Duodenal mucosa (tissue), 2 donors: ENCODE measurements around the gene ZNF492.

Experiments used
- H3K27ac ChIP-seq: one replicate; pipeline ENCODE4 v1.7.0; 2013; ENCODE audit warnings: low read depth, low read length
- H3K27me3 ChIP-seq, 2 donors: one replicate each; pipeline ENCODE4 v1.7.0; 2013; ENCODE audit warnings: low read length in 2 of 2, control low read depth in 1 of 2; ENCODE audit not compliant: insufficient read depth in 2 of 2, control insufficient read depth in 1 of 2
- H3K36me3 ChIP-seq, 2 donors: one replicate each; pipeline ENCODE4 v1.7.0; 2013; ENCODE audit warnings: low read length in 2 of 2, control low read depth in 1 of 2; ENCODE audit not compliant: insufficient read depth in 2 of 2, control insufficient read depth in 1 of 2
- H3K4me1 ChIP-seq, 2 donors: one replicate each; pipeline ENCODE4 v1.7.0; 2013; ENCODE audit warnings: low read length in 2 of 2, control low read depth in 1 of 2; ENCODE audit not compliant: insufficient read depth in 2 of 2, control insufficient read depth in 1 of 2
- H3K4me3 ChIP-seq, 2 donors: one replicate each; pipeline ENCODE4 v1.7.0; 2013; ENCODE audit warnings: low read length in 2 of 2, low read depth in 1 of 2
- H3K9ac ChIP-seq, 2 donors: one replicate each; pipeline ENCODE4 v1.7.0; 2013; ENCODE audit warnings: low read length in 2 of 2, low read depth in 1 of 2
- H3K9me3 ChIP-seq, 2 donors: one replicate each; pipeline ENCODE4 v1.7.0; 2013; ENCODE audit warnings: low read length in 2 of 2, control low read depth in 1 of 2; ENCODE audit not compliant: control insufficient read depth in 1 of 2

ZNF492 gene

DNA sequence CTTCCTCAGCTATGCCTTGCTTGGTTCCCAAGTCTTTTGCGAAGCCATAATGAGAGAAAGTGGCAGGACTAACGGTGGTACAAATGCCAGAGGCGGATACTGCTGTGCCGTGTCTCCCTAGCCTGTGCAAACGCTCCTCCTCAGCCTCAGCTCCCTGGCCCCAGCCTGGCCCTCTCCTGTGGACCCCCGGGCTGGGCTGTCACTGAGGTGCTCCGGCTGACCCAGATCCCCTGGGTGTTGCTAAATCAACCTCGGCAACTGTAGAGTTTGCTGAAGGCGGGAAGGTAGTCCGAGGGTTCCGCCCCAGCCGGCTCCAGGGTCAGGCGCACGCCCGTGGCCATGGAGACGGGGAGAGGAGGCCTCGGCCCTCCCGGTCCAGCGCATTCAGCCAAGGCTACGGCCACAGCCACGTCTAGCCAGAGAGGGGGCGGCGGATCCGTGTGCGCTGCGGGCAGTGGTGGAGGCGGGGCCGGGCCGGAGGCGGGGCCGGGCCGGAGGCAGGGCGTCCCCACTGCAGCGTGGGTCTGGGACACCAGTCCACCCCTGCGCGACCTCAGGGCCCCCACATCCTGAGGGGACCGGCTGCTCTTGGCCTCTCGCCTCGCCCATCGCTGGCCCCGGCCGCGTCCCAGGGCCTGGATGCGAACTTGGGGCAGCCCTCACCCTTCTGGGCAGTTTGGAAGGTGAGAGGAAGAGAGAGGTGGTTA lies 16.4 kb upstream of the ZNF492 start:
- H3K27me3 ChIP-seq = no peaks in the 10 kb centered on the region
- no peak overlapping the region for H3K9ac ChIP-seq
- no peak overlapping the region for H3K4me3 ChIP-seq
- no peak overlapping the region for H3K27ac ChIP-seq
- peaks cover 16 to 18% of the 10 kb centered on the region in 2 donors for H3K9me3 ChIP-seq
- H3K4me1 ChIP-seq = no peaks in the 10 kb centered on the region
- no peaks in the 10 kb centered on the region for H3K36me3 ChIP-seq

DNA sequence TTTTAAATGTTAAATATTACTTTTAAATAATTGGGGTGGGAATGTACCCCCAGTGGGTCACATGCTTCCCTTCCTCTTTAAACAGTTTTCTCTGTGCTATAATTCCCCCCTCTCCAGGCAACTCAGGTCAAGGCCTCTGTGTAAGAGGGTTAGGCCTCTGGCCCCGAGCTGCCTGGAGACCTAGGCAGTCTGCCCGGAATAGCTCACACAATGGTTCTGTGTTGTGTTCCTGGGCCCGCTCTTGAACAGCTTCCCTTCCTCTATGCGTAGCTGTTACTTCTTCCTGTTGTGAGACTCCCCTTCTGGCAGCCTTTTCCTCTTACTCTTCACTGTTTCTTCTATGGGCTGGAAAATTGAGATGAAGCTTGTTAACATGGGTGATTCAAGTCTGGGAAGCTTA lies 14.8 kb upstream of the ZNF492 start:
- Histone ChIP-seq H3K9ac (no peak overlapping the region), H3K27ac (no peak overlapping the region), H3K27me3 (no peaks in the 10 kb centered on the region), H3K4me1 (no peaks in the 10 kb centered on the region), H3K9me3 (peaks cover 17 to 18% of the 10 kb centered on the region in 2 donors), H3K4me3 (no peak overlapping the region), H3K36me3 (no peaks in the 10 kb centered on the region)

DNA sequence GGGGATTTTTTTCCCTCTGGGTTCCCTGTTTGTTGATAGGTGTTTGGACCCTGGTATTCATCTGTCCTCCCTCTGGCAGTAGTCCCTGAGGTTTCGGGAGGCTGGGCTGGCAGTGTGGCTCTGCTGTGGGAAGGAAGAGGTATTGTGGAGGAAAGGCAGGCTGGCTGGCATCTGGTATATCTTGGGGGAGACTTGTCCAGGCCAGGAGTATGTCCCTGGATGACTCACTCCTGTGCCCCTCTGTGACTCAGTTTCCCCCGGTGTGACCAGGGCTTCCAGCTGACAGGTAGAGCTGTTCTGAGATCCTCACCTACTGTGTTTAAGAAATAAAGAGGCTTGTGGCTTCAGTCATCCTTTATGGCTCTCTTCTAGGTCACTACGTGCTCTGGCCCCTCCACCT lies 14.2 kb upstream of the ZNF492 start:
- H3K9me3 ChIP-seq = peaks cover 18 to 22% of the 10 kb centered on the region in 2 donors
- H3K27me3 ChIP-seq = no peaks in the 10 kb centered on the region
- no peak overlapping the region for H3K9ac ChIP-seq
- H3K27ac ChIP-seq = no peak overlapping the region
- no peaks in the 10 kb centered on the region for H3K4me1 ChIP-seq
- no peak overlapping the region for H3K4me3 ChIP-seq
- no peaks in the 10 kb centered on the region for H3K36me3 ChIP-seq

DNA sequence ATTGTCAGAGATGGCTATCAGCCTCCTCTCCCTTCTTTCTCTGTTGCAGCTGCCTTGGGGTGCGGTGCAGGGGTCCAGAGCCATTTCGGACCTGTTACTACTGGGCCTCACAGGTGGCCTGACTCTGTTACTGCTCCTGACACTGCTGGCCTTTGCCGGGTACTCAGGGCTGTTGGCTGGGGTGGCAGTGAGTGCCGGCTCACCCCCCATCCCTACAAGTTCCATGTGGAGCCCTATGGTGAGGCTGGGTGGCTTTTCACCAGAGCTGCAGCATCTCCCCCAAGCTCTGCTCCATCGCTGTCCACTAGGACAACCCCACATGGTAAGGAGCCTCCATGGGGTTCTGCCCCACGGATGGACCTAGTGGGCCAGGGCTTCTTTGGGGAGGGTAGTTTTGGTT lies 13.7 kb upstream of the ZNF492 start:
- H3K27ac ChIP-seq = no peak overlapping the region
- peaks cover 19 to 23% of the 10 kb centered on the region in 2 donors for H3K9me3 ChIP-seq
- no peaks in the 10 kb centered on the region for H3K27me3 ChIP-seq
- H3K36me3 ChIP-seq = no peaks in the 10 kb centered on the region
- no peaks in the 10 kb centered on the region for H3K4me1 ChIP-seq
- H3K4me3 ChIP-seq = no peak overlapping the region
- H3K9ac ChIP-seq = no peak overlapping the region

DNA sequence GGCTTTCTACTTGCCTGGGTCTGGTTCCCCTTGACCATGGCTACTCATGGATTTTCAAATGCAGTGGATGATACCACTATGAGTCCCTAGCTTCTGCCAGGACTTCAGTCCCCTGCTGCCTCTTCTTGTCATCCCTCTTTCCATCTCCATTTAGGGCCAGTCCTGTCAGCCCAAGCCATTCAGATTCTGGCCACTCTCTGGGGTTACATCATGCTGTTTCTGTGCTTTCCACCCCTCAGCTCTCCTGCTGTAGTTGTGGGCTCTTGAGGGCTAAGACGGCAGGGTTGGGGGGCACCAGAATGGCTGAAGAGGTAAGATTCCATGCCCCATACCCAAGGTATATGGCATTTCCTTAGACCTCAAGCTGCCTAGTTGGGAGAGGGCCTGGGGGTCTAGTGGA lies 13.2 kb upstream of the ZNF492 start:
- Histone ChIP-seq H3K27me3 (no peaks in the 10 kb centered on the region), H3K4me3 (no peak overlapping the region), H3K27ac (no peak overlapping the region), H3K4me1 (no peaks in the 10 kb centered on the region), H3K9ac (no peak overlapping the region), H3K9me3 (peaks cover 23% of the 10 kb centered on the region in 2 donors), H3K36me3 (no peaks in the 10 kb centered on the region)

DNA sequence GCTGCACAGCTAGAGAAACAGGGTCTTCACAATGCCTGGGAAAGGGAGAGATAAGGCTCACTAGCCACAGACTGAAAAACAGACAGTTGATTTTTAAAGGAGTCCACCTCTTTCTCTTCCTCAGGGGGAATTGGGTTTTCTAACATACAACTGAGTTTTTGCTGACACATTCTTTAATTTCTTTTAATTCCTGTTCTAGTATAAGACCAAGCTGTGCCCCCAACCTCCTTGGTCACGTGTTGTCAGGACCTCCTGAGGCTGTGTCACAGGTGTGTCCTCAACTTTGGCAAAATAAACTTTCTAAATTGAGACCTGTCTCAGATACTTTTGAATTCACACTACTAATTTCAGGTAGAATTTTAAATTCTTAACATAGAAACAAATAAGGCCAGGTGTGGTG lies 12.1 kb upstream of the ZNF492 start:
- Histone ChIP-seq H3K27me3 (no peaks in the 10 kb centered on the region), H3K27ac (no peak overlapping the region), H3K4me3 (no peak overlapping the region), H3K4me1 (no peaks in the 10 kb centered on the region), H3K9ac (no peak overlapping the region), H3K9me3 (peaks cover 21 to 24% of the 10 kb centered on the region in 2 donors), H3K36me3 (no peaks in the 10 kb centered on the region)

DNA sequence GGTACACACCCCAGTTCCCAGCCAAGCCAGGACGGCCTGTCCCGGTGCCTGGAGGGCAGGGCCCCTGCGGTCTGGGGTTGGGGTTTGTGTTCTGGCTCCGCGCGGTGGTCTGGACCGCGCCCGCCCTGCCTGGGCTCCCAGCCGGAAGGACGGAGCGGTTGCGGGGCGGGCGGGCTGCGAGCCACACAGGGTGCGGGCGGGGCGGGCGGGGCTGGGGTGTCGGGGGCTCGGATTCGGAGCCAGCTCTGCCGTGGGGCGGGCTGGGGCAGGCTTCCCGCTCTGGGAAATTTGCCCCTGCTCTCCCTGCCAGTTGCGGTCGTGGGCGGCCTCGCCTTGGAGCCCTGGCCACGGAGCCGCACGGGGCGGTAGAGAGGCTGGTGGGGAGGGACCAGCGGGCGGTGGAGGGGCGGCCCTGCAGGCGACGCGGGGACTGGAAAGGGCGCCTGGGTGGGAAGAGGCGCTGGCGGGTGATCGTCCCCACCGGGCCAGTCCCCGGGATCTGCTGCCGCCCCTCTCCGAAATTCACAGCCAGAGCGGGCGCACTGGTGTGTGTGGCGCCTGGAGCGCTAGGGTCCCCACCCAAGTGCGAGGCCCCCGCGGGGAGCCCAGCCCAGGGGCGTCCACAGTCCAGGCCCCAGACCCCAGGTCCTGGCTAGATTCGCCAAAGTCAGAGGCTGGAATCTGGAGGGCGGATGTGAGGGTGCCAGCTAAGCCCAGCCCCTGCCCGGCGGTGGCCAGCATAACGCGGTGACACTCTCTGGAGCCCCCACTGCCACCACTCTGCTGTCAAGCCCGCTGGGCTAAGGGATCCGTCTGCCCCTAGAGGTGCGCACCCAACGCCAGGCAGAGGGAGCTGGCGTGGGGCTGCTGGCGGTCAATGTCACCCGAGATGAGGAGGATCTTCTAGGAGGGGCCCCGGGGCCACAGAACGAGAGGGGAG lies 11.0 kb upstream of the ZNF492 start:
- H3K27me3 ChIP-seq = no peaks in the 10 kb centered on the region
- no peak overlapping the region for H3K27ac ChIP-seq

DNA sequence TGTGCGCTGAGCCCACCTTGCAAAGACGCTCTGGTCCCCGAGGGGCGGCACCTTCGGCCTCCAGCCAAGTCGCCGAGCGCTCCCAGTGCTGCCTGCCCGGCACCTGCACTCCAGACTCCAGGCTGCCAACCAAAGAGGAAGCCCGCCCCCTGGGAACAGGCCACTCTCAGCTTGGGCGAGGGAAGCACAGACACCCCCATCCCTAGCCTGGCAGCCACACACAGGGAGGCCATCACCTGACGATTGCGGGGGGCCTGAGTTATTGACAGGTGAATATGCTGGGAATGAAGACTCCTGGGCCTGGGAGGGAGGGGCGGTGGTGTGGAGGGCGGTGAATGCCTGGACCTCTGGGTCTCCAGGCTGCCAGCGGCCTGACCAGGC lies 10.3 kb upstream of the ZNF492 start:
- no peak overlapping the region for H3K27ac ChIP-seq
- no peak overlapping the region for H3K4me3 ChIP-seq
- H3K36me3 ChIP-seq = no peaks in the 10 kb centered on the region
- peaks cover 23 to 35% of the 10 kb centered on the region in 2 donors for H3K9me3 ChIP-seq
- H3K9ac ChIP-seq = no peak overlapping the region
- no peaks in the 10 kb centered on the region for H3K4me1 ChIP-seq
- no peaks in the 10 kb centered on the region for H3K27me3 ChIP-seq

More for the DNA sequence above, 11.0 kb upstream of the ZNF492 start:
- Histone ChIP-seq H3K4me1 (no peaks in the 10 kb centered on the region), H3K4me3 (no peak overlapping the region), H3K36me3 (no peaks in the 10 kb centered on the region), H3K9ac (no peak overlapping the region), H3K9me3 (peaks cover 20 to 35% of the 10 kb centered on the region in 2 donors)

DNA sequence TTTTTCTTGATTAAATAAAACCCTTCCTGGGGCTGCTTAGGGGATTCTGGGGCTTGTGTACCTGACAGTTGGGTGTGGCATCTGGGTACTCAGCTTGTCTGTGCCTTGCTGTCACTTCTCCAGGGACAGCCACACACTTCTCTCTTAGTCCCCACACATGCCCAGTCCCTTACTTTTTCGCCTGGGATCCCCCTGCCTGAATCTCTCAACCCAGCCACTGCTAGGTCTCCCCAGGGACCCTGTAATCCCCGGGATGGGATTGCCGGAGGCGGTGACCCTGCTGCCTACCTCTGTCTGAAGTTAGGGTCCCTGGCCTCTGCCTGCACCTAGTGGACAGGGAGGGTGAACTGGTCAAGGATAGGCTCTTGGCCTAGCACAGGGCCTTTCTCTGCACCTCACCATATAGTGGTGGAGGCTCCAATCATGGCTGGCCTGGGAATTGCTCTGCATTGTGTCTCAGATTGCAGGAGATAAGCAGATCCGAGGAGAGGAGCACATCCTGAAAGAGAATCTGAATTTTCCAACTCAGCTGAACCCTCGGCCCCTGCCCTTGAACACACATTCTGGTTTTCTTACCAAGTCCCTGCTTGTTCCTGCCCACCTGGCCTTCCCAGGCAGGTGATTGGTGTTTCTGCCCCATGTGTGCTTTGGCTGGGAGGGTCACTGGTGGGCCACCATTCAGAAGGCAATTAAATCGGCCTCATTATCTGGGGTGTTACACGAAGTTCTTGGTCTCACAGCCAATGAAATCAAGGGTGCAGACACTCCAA lies 8.7 kb upstream of the ZNF492 start:
- H3K36me3 ChIP-seq = no peaks in the 10 kb centered on the region
- no peak overlapping the region for H3K9ac ChIP-seq
- H3K4me1 ChIP-seq = no peaks in the 10 kb centered on the region
- H3K27ac ChIP-seq = no peak overlapping the region
- peaks cover 20 to 25% of the 10 kb centered on the region in 2 donors for H3K9me3 ChIP-seq
- no peak overlapping the region for H3K4me3 ChIP-seq
- no peaks in the 10 kb centered on the region for H3K27me3 ChIP-seq

DNA sequence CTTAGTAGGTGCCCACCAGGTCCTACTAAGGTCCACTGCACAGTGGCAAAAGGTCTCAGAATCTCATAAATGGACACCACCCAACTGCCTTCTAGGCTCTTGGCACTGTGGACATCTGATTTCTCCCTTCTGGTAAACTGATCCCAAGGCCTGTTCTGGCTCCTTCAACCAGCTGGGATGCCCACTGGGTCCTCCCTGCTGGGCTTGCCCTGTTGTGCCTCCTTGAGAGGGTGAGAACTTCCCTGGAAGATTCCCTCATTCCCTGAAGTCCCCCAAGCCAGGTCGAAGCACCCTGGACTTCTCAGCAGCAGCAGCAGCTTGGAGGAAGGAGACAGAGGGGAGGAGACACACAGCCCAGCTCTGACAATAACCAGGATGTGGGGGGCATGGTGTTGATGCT lies 6.6 kb upstream of the ZNF492 start:
- no peaks in the 10 kb centered on the region for H3K36me3 ChIP-seq
- no peak overlapping the region for H3K9ac ChIP-seq
- H3K4me3 ChIP-seq = no peak overlapping the region
- no peaks in the 10 kb centered on the region for H3K27me3 ChIP-seq
- no peak overlapping the region for H3K27ac ChIP-seq
- peaks cover 12 to 21% of the 10 kb centered on the region in 2 donors for H3K9me3 ChIP-seq
- H3K4me1 ChIP-seq = no peaks in the 10 kb centered on the region
